Measurements from ENCODE around the gene OMG. TPM values are rescaled to one million over a fixed set of nuclear protein-coding genes. Genes with fewer than 3 reads are reported as not detected.

Gene OMG
- total RNA-seq, 1 experiment from 2014 or later, result not detected

Other genes starting within 250 kb of the OMG start
- gene NF1, start 202.3 kb downstream of the OMG start, total RNA-seq (2014; rRNA removed; shearing (Covaris generic)), result 22.1 and 30.3 TPM in 2 replicates
- gene EVI2B, start 16.8 kb upstream of the OMG start, total RNA-seq (2014; rRNA removed; shearing (Covaris generic)), result 0.47 and 1.2 TPM in 2 replicates
- 7.6 and 10.7 TPM in 2 replicates for gene EVI2A, start 24.4 kb upstream of the OMG start, total RNA-seq (2014; rRNA removed; shearing (Covaris generic))
- 2.5 and 11.7 TPM in 2 replicates for gene RAB11FIP4, start 94.4 kb upstream of the OMG start, total RNA-seq (2014; rRNA removed; shearing (Covaris generic))